ENCODE measurements around the gene CLDN9.

CLDN9 gene

DNA sequence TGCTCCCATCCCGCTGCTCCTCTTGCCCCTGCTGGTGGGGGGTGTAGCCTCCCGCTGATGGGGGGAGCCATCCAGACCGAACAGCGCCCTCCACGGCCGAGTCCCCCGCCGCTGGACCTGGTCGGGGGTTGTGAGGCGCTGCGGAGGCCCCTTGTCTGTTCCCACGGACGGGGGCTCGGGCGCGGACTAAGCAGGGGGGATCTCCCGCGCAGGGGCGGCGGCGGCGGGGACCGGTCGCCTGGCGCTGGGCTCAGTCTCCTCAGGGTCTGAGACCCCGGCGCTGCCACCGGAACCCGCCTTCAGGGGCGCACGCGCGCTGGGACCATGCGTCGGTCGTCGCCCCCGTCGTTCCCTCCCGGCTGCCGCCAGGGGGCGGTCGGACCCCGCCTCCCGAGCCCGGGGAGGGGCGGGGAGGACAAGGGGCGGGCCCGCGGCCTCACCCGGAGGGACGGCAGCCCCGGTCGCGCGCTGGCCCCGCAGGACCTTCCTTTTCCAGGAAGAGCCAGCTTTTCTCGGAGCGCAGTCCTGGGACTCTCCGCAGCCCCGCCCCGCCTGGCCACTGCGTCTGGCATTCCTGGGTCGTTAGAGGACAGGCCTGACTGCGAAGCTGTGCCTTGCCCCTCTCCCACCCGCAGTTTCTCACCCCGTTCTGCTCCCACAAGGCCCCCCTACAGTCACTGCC lies 46.5 kb downstream of the CLDN9 start:
- in situ Hi-C loops (cut with HindIII; ENCODE audit: low sequenced_read_pairs) = no loop called here
- peak; percentile 34 for DNase-seq (ENCODE audit: low read depth)
- TF ChIP-seq, protein P1, sequence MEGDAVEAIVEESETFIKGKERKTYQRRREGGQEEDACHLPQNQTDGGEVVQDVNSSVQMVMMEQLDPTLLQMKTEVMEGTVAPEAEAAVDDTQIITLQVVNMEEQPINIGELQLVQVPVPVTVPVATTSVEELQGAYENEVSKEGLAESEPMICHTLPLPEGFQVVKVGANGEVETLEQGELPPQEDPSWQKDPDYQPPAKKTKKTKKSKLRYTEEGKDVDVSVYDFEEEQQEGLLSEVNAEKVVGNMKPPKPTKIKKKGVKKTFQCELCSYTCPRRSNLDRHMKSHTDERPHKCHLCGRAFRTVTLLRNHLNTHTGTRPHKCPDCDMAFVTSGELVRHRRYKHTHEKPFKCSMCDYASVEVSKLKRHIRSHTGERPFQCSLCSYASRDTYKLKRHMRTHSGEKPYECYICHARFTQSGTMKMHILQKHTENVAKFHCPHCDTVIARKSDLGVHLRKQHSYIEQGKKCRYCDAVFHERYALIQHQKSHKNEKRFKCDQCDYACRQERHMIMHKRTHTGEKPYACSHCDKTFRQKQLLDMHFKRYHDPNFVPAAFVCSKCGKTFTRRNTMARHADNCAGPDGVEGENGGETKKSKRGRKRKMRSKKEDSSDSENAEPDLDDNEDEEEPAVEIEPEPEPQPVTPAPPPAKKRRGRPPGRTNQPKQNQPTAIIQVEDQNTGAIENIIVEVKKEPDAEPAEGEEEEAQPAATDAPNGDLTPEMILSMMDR (IDR thresholded peaks at IDR 0.05; ENCODE audit: low read depth, low read length, missing control alignments) = peak; percentile 65
- peak overlapping the region; percentile 84 for H3K4me3 ChIP-seq (ENCODE audit: low read depth, low read length)

DNA sequence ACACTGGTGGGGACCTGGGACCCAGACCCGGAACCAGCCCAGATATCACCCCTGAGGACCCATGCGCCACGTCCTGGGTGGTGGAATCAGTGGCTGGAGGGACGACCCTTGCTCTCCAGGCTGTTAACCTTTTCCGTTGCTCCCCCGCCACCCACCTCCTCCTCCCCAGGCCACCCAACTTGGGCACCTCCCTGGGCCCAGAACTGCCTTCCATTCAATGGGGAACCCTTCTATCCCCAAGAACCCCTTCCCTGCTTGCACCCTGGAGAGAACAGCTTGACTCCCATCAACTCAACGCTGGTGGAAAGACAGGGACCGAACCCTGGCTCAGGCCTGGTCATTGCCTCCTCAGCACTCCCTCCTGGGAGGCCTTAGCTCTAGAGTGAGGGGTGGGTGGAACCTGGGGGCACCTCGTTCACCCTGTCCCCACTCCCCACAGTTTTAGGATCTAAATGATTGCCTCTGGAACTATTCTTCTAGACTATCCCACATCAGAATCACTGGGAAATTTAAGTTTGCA lies 47.1 kb downstream of the CLDN9 start:
- DNase-seq (ENCODE audit: low read depth) = no peak
- in situ Hi-C loops (cut with HindIII; ENCODE audit: low sequenced_read_pairs) = loop anchor here (5.0 kb wide), 1 partner anchor 38 kb away; the partner anchor contains the start of gene ZSCAN10
- TF ChIP-seq, protein P1 (IDR thresholded peaks at IDR 0.05; ENCODE audit: low read depth, low read length, missing control alignments) = no peak
- peak overlapping the region; percentile 84 for H3K4me3 ChIP-seq (ENCODE audit: low read depth, low read length)

DNA sequence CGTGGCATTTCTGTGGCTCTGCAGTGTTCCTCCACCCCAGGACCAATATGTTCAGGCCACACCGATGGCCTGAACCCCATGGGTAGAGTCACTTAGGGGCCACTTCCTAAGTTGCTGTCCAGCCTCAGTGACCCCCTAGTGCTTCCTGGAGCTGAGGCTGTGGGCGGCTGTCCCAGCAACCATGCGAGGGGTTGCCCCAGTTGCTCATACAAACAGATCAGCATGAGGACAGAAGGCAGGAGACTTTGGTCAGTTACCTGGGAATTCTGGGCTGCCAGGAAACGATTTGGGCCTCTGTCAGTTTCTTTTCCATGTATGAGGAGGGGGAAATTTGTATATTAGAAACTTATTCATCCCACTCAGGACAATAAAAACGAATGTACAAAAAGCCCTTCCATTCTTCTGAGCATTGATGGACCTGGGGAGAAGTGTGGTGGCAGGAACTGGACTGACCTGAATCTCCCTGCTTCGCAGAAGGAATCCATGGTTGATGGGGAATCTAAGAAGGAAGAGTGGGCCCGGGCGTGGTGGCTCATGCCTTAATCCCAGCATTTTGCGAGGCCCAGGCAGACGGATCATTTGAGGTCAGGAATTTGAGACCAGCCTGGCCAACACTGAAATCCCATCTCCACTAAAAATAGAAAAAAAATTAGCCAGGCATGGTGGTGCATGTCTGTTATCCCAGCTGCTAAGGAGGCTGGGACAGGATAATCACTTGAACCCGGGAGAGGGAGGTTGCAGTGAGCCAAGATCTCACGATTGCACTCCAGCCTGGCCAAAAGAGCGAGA lies 47.8 kb downstream of the CLDN9 start:
- in situ Hi-C loops (cut with HindIII; ENCODE audit: low sequenced_read_pairs) = loop anchor here (5.0 kb wide), 1 partner anchor 37 kb away; the partner anchor contains the start of gene ZSCAN10
- H3K4me3 ChIP-seq (ENCODE audit: low read depth, low read length) = no peak overlapping the region
- no peak for DNase-seq (ENCODE audit: low read depth)
- TF ChIP-seq, protein P1 (IDR thresholded peaks at IDR 0.05; ENCODE audit: low read depth, low read length, missing control alignments) = no peak

DNA sequence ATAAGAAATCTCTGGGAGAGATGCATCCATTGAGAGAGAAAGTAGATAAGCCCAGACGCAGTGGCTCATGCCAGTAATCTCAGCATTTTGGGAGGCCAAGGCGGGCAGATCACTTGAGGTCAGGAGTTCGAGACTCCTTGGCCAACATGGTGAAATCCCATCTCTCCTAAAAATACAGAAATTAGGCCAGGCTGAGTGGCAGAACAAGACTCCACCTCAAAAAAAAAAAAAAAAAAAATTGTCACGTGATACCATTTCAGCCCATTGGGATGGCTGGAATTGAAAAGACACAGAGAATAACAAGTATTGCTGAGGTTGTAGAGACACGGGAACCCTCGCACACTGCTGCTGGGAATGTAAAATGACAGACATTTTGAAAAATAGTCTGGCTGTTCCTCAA lies 49.8 kb downstream of the CLDN9 start:
- no peak for DNase-seq (ENCODE audit: low read depth)
- H3K4me3 ChIP-seq (ENCODE audit: low read depth, low read length) = no peak overlapping the region
- TF ChIP-seq, protein P1 (IDR thresholded peaks at IDR 0.05; ENCODE audit: low read depth, low read length, missing control alignments) = no peak
- in situ Hi-C loops (cut with HindIII; ENCODE audit: low sequenced_read_pairs) = loop anchor here (5.0 kb wide), 1 partner anchor 35 kb away; the partner anchor contains the start of gene ZSCAN10

DNA sequence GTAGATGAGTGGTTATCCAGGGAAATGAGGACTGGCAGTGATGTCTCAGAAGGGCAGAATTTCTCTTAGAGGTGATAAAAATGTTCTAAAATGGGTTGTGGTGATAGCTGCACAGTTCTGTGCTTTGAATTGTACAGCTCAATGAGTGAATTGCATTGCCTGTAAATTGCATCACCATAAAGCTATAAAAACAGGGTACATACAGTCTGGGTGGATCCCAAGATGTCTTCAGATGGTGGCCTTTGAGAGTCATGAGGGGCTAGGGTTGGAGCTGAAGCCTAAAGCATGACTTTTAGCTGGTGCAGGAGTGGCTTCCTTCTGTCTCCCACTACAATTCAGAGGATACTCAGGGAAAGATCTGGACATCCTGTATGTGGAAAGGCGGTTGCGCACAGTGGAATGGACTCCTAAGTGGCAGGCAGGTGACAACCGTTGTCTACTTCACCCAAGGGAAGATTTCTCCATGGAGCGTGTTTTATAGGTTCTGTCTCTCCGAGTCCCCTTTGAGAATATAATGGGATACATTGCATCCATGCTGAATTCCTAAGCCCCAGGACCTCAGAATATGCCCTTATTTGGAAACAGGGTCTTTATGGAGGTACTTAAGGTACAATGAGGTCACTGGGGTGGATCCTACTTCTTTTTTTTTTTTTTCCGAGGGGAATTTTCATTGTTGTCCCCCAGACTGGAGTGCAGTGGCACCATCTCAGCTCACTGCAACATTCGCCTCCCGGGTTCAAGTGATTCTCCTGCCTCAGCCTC lies 51.1 kb downstream of the CLDN9 start:
- TF ChIP-seq, protein P1 (IDR thresholded peaks at IDR 0.05; ENCODE audit: low read depth, low read length, missing control alignments) = no peak
- in situ Hi-C loops (cut with HindIII; ENCODE audit: low sequenced_read_pairs) = loop anchor here (5.0 kb wide), 1 partner anchor 33 kb away; the partner anchor contains the start of gene ZSCAN10
- no peak overlapping the region for H3K4me3 ChIP-seq (ENCODE audit: low read depth, low read length)
- DNase-seq (ENCODE audit: low read depth) = no peak
